GM18909 (cell line): ENCODE data around the gene ACTR3C.
"Not testable (repeated sequence)": the region's sequence is repeated elsewhere in the genome, so short reads cannot be mapped to it uniquely, and the experiment has no call there.

Source experiments
- ATAC-seq: cut with Tn5 transposase; IDR thresholded peaks from one replicate; pipeline ENCODE4 v1.9.1; 2021; ENCODE audit warnings: mild to moderate bottlenecking; ENCODE audit not compliant: unreplicated experiment, poor library complexity

Gene ACTR3C

GRCh38 chr7:150287815-150288214 lies 35.5 kb downstream of the ACTR3C start:
- not testable (repeated sequence) for ATAC-seq

DNA sequence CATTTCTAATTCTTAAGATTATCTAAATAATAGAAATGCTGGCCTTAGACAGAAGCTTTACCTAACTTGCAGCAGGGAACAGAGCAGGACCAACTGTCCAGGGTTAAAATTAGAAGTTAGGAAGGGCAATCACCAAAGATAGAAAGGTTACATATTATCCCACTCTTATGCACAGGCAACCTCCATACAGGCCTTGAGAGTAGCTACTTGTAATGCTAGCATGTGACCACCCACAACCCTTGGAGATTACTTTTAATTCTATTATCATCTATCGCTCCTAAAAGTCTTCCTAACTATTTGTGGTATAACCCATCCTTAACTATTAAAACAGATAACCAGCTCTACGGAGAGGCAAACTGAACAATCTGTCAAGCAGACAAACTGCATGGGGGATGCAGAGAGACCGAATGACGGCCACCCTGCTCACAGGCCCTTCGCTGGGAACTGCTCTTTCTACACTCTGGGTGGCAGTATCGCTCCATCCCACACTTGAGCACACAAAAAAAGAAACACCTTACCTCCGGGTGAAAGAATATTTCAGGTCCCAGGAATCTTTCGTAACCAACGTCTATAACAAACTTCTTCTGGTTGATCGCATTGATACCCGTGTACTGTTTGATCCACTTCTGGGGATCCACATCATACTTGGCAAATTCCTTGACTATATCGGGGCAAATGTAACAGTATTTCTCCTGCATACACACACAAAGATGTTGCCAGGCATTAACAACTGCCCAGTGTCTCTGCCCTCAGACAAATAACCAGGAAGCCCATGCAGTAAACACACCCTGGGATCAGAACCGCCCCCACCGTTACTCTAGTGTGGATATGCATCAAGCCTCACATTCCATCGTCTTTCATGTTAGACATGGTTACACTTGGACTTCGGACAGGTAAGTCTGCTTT lies 37.2 kb downstream of the ACTR3C start:
- peak; percentile 63 for ATAC-seq

DNA sequence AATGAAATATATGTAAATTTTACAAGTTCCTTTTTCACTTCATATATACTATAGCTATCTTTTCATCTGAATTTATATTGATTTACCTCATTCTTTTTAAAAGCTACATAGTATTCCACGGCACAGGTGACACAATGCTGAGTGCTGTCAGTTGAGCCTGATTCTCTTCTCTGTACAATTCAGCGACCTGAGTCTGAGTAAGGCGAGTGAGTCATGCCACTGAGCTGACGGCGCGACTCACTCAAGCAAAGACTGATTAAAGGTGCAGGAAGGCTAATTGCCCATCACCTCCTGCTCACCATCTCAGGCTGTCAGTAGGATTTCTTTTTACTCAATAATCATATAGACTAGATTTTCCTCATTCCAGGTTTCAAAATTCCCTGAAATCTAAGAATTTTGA lies 39.7 kb downstream of the ACTR3C start:
- ATAC-seq: not testable (repeated sequence)

DNA sequence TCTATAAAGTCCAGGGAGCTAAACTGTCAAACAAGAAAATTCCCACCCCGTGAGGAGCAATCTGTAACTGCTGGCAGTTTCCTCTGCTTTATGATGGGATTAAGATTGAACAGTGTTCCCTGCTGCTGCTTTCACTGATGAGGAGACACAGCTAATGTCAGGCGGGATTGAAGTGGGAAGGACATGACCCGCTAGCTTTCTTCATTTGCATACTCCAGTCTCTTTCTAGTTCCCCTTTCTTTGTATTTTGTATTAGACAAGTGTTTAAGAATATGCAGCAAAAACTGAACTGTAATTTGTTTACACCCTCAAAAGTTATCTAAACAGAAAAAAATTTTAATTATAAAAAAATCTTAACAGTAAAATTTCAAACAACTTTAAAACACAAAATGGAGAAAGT lies 40.2 kb downstream of the ACTR3C start:
- ATAC-seq: not testable (repeated sequence)

- ATAC-seq: not testable (repeated sequence)
These were observed 41.5 kb downstream of the ACTR3C start for GRCh38 chr7:150281681-150282403.

DNA sequence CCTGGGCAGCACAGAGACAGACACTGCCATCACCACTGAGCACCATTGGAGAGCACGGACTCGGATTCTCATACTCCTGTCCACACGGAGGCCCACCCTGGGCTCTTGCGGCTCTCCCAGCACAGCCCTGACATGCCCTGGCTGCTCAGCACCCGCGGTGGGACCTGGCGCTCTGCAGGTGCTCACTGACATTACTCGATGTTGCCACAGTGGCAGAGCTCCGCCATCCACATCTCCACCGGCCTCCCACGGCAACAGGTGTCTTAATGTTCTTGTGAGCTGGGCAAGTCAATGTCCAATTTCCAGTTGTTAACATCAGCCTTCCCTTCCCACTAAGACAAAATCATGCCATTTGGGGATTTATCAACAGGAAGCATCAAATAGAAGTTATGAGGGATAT lies 45.0 kb downstream of the ACTR3C start:
- not testable (repeated sequence) for ATAC-seq

GRCh38 chr7:150276132-150276695 lies 47.1 kb downstream of the ACTR3C start:
- ATAC-seq: not testable (repeated sequence)

DNA sequence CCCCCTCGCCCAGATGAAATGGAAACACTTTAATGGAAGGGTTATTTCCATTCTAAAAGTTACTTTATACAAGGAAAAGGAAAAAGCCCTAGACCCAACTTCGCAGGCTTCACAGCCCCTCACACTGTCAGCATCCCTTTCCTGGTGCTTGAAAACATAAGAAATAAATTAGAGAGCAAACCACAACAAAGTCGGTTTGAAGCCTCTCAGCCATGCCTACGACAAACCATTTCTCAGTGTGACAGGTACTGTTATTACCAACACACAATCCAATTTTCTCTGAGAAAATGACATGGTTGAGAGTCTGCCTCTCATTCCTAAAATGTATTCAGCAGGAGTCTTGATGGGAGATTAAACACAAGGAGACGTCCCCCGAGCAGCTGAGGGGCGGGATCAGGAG lies 51.4 kb downstream of the ACTR3C start:
- not testable (repeated sequence) for ATAC-seq

DNA sequence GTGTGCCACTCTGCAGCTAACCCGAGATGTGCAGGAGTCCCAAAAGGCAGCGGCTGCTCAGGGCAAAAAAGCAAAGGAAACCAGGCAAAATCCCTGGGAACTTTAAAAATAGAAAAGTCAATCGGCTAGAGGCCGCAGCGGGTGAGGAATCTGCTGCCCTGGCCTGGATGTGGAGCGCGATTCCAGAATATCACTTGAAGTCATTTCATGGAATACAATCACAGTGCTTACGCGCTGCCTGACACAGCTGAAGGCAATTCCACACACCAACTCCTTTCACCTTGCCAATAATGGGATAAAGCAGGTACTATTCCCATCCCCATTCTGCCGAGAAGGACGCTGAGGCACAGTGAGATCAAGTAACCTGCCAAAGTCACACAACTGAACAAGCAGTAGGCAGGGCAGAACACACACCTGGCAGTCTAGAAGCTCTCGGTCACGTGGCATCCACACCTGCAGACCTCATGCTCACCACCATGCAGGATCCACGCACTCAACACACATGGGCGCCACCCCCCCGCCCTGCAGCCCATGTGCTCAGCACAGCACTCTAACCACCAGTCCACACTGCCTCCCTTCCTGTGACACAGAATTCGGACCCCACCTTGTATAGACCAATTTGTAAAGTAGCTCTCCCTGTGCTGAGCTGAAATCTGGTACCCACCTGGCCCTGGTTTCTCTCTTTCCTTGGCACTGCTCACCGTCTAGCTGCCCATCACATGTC lies 53.1 kb downstream of the ACTR3C start:
- ATAC-seq: not testable (repeated sequence)

GRCh38 chr7:150268798-150269197 lies 54.5 kb downstream of the ACTR3C start:
- ATAC-seq: not testable (repeated sequence)

DNA sequence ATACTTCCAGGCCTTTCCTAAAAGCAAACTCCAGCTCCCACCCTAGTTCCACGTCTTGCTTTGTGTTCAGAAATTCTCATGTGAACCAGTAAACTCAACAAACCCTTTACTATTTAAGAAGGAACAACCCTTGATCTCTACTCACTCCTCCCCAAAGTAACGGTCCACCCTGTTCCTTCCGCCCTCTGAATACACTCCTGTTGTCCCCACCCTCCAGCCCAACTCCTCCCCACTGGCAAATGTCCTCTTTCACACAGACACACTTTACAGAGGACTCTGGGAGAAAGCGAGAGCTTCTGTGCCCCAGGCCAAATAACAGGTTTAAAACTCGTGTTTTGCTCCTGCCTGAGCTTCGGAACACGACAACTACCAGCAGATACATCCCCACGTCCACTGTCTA lies 55.1 kb downstream of the ACTR3C start:
- not testable (repeated sequence) for ATAC-seq

DNA sequence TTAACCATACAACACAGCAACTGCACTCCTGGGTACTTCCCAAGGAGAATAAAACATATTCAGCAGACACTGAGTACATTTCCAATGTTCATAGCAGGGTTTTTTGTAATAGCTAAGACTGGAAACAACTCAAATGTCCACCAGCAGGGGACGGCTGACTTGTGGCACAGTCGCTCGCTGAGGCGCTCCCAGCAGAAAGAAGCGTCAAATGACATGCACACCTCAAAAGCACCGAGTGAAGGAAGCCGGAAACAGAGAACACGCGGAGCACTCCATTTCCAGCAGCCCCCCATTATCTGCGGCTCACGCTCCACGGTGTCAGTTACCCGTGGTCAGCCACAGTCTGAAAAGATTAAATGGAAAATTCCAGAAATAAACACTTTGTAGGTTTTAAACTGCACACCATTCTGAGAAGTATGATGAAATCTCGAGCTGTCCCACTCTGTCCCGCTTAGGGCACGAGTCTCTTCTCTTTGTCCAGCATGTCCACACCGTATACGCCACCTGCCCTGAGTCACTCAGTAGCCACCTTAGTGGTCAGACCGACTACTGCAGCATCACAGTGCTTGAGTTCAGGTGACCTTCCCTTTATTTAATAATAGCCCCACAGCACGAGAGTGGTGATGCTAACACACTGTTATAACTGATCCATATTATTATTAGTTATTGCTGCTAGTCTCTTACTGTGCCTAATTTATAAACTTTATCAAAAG lies 56.2 kb downstream of the ACTR3C start:
- not testable (repeated sequence) for ATAC-seq

DNA sequence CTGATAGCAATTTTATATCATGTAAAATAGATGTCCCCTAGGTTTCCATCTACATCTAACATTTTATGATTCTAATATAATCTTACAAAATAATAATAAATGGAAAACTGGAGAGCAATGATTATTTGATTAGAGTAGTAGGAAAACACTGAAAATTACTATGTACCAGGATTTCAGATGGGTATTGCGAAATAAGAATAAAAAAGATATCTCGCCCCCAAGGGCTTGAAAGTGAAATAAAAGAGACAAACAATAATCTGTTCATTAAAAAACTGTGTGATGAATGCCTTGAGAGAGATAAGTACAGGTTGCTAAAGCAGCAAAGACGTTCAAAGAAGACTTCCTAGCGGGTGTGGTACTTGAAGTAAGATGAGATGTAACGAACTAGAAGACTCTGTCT lies 60.7 kb downstream of the ACTR3C start:
- not testable (repeated sequence) for ATAC-seq

DNA sequence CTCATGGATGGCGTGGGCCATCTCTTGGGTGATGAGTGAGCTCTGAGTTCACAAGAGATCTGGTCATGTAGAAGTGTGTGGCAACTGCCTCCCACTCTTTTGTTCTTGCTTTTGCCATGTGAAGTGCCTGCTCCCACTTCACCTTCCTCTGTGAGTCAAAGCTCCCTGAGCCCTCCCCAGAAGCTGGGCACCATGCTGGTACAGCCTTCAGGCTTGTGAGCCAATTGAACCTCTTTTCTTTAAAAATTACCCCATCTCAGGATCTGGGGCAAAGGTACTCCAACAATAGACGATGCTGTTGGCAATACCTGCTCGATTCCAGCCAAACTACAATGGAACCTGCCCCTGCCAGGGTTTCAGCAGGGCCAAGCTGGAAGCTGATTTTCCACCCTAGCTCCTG lies 75.6 kb downstream of the ACTR3C start:
- ATAC-seq: not testable (repeated sequence)

DNA sequence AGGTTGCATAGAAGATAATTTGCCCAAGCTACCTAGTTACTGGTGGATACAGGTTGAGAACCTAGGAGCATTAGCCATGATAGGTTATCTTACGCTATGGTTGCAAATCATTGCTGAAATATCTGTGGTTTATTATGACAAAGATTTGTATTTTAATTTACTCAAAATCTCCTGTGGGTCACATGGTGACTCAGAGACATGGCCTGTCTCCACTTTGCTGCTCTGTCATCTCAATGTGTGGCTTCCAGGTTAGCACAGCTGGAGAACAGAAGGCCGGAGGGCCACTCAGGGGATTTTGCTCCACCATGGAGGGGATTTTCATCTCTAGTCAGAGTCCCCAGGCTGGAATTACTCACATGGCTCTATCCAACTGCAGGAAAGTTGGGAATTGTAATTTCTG lies 78.1 kb downstream of the ACTR3C start:
- not testable (repeated sequence) for ATAC-seq

GRCh38 chr7:150242935-150243334 lies 80.4 kb downstream of the ACTR3C start:
- not testable (repeated sequence) for ATAC-seq

GRCh38 chr7:150225444-150225843 lies 97.9 kb downstream of the ACTR3C start:
- not testable (repeated sequence) for ATAC-seq

DNA sequence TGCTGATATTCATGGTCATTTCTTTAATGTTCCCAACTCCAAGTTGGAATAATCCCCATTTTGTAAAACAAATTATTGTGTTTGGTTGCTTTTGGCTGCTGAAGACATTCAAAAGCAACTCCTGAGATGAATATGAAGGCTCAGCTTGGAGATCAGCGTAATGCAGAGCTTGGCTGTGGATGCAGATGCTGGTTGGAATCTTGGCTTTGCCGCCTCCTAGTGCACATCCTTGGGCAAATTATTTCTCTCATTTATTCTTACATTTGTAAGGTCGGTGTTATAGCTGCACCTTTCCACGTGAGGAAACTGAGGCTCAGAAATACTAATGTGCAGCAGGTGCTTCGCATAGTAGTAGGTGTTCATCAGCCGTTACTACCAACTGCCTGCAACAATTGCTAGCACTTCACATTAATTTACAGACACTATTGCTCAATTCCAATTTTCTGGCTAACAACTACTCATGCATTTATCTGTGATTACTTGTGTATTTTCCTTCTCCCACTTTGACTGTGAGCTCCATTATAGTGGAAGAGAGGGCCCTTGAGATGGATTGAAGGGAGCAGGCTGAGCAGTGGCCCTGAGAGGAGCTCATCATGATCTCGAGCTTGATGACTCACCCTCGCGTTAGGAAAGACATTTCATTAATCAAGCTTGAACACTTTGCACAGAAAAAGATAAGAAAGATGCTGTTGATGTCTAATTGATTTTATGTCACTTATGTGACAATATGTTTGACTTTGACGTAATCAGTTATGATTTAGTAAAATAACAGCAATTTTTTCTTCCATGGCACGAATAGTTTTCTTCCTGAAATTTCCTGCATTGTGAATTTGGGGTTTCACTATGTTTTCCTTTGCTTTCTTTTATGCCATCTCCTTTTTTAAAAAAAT lies 101.0 kb downstream of the ACTR3C start:
- ATAC-seq: not testable (repeated sequence)
